Lung (tissue), 12 donors: Measurements from ENCODE around the gene CHN2. TPM values are rescaled to one million over a fixed set of nuclear protein-coding genes. Genes with fewer than 3 reads are reported as not detected.

ENCODE experiments used
- ATAC-seq: fragments of 200-7000 bp; cut with Tn5 transposase; one replicate; pipeline ENCODE4 v1.9.1; 2020; ENCODE audit warnings: moderate number of reproducible peaks; ENCODE audit not compliant: insufficient read depth, low FRiP score
- DNase-seq, 3 donors: peaks; one replicate each; pipeline ENCODE4 v3.0.0-alpha.2; 2013 to 2017
- H3K27ac ChIP-seq, 2 donors: one replicate each; pipeline ENCODE4 v1.5.1; 2013; ENCODE audit warnings: mild to moderate bottlenecking in 2 of 2, moderate library complexity in 2 of 2, control low read depth in 1 of 2, inconsistent platforms in 1 of 2, low read depth in 1 of 2, low read length in 1 of 2
- H3K27me3 ChIP-seq, 3 donors: one replicate each; pipeline ENCODE4 v1.5.1; 2013; ENCODE audit warnings: low read length in 2 of 3; ENCODE audit not compliant: control insufficient read depth in 3 of 3, insufficient read depth in 3 of 3
- H3K36me3 ChIP-seq, 4 donors: one replicate each; pipeline ENCODE4 v1.5.1; 2013; ENCODE audit warnings: low read length in 4 of 4, mild to moderate bottlenecking in 1 of 4, moderate library complexity in 1 of 4; ENCODE audit not compliant: control insufficient read depth in 4 of 4, insufficient read depth in 4 of 4
- H3K4me1 ChIP-seq, 5 donors: one replicate each; pipeline ENCODE4 v1.5.1; 2013; ENCODE audit warnings: low read length in 5 of 5, mild to moderate bottlenecking in 2 of 5, moderate library complexity in 1 of 5; ENCODE audit not compliant: control insufficient read depth in 5 of 5, insufficient read depth in 5 of 5
- H3K4me3 ChIP-seq: one replicate; pipeline ENCODE4 v1.5.1; 2013; ENCODE audit warnings: mild to moderate bottlenecking, control low read depth, moderate library complexity
- H3K9ac ChIP-seq, 2 donors: one replicate each; pipeline ENCODE4 v1.5.1; 2013; ENCODE audit warnings: low read length in 2 of 2, control low read depth in 1 of 2; ENCODE audit not compliant: insufficient read depth in 1 of 2
- H3K9me3 ChIP-seq, 4 donors: one replicate each; pipeline ENCODE4 v1.5.1; 2013; ENCODE audit warnings: low read length in 3 of 4, mild to moderate bottlenecking in 1 of 4, moderate library complexity in 1 of 4; ENCODE audit not compliant: control insufficient read depth in 4 of 4, insufficient read depth in 3 of 4
- WGBS, 2 donors: extraction: QIAGEN DNeasy Blood & Tissue Kit; methylation state at CpG; one replicate each; pipeline ENCODE4 v1.1.7; 2013; 5-methylcytosine and 5-hydroxymethylcytosine counted together
- polyA plus RNA-seq, 2 donors: library from polyadenylated mRNA; stranded (reverse); fragments of 200-250 nt; gene quantifications; one replicate each; pipeline ENCODE4 v1.2.1, GENCODE V29; 2013
- total RNA-seq, 2 donors: library from RNA; depleted of rRNA in 1 of 2; stranded (reverse); fragments of >200 nt in 1 of 2; gene quantifications; one replicate each; pipeline ENCODE4 v1.2.1, GENCODE V29; 2014 to 2021
- TF ChIP-seq, protein P1 (sequence below): IDR thresholded peaks from 2 replicates; pipeline ENCODE4 v1.5.1; 2012; ENCODE audit warnings: mild to moderate bottlenecking; ENCODE audit errors: control extremely low read depth, extremely low read depth
- donor health status: control.
- donor health status: control.
- donor health status: Bipolar disorder and iron deficiency.
- donor health status: healthy.
- donor health status: DM: yes; HTN: yes; CAD: no.

Gene CHN2
- total and polyA plus RNA-seq, 4 donors = 3.2 to 11.0 (median 6.7) TPM

DNA sequence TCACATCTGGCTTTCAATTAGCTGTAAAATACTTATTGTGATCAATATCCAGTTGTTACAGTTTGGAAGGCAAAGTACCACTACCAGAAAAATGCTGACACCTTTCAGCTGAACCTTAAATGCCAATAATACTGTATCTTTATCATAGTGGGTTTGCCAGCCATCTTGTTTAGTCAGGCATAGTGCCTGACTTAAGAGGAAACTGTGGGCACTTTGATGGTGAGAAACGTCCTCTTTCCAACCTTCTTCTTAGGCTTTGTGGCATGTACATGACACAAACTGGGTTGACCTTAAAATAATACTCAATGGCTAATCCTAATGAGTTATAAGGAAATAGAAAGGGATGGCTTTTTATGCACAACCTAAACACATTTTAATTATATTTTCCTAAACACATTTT lies 316.8 kb downstream of the CHN2 start:
- WGBS, 2 donors = 25 to 33% methylated on average over 1 of the region's 1 CpG
- Histone ChIP-seq H3K4me3 (no peak overlapping the region), H3K36me3 (peaks cover 0 to 8% (median 2%) of the 10 kb centered on the region in 4 donors), H3K4me1 (peaks cover 0 to 1% (median 0%) of the 10 kb centered on the region in 5 donors), H3K9ac (no peak overlapping the region), H3K9me3 (peaks cover 0 to 4% (median 0%) of the 10 kb centered on the region in 4 donors), H3K27ac (no peak overlapping the region), H3K27me3 (peaks cover 0 to 3% (median 0%) of the 10 kb centered on the region in 3 donors)
- TF ChIP-seq, protein P1, sequence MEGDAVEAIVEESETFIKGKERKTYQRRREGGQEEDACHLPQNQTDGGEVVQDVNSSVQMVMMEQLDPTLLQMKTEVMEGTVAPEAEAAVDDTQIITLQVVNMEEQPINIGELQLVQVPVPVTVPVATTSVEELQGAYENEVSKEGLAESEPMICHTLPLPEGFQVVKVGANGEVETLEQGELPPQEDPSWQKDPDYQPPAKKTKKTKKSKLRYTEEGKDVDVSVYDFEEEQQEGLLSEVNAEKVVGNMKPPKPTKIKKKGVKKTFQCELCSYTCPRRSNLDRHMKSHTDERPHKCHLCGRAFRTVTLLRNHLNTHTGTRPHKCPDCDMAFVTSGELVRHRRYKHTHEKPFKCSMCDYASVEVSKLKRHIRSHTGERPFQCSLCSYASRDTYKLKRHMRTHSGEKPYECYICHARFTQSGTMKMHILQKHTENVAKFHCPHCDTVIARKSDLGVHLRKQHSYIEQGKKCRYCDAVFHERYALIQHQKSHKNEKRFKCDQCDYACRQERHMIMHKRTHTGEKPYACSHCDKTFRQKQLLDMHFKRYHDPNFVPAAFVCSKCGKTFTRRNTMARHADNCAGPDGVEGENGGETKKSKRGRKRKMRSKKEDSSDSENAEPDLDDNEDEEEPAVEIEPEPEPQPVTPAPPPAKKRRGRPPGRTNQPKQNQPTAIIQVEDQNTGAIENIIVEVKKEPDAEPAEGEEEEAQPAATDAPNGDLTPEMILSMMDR = no peak
- ATAC-seq (no peak), DNase-seq (no peak)

DNA sequence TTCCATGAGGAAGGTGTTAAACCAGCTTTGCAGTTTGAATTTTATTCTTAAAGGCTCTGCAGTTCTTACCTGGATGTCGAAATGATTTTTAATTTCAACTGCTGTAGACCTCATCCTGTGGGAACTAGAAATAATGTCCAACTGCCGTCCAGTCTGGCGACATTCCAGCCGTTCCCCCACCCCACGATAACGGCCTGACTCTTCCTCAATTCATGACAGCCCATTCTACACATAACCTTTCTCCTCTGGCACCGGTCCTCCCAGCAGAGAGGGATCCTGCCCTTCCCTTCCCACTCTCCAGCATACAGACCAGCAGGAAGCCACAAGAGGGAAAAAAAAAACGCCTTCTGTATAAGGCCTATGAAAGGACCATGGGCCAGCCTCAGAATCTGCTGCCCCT lies 317.3 kb downstream of the CHN2 start:
- peaks cover 0 to 3% (median 0%) of the 10 kb centered on the region in 3 donors for H3K27me3 ChIP-seq
- DNase-seq (no peak), ATAC-seq (no peak)
- peaks cover 0 to 8% (median 2%) of the 10 kb centered on the region in 4 donors for H3K36me3 ChIP-seq
- peaks cover 0 to 4% (median 0%) of the 10 kb centered on the region in 4 donors for H3K9me3 ChIP-seq
- WGBS, 2 donors = 53 to 56% methylated on average over 7 to 8 of the region's 8 CpGs
- no peak overlapping the region for H3K4me3 ChIP-seq
- H3K4me1 ChIP-seq = peaks cover 0 to 1% (median 0%) of the 10 kb centered on the region in 5 donors
- H3K27ac ChIP-seq = no peak overlapping the region
- no peak overlapping the region for H3K9ac ChIP-seq
- TF ChIP-seq, protein P1 = no peak

GRCh38 chr7:29516491-29516890 lies 321.9 kb downstream of the CHN2 start:
- no peak for DNase-seq

More at GRCh38 chr7:29516491-29516890, 321.9 kb downstream of the CHN2 start:
- H3K27ac ChIP-seq = no peak overlapping the region
- peaks cover 0 to 1% (median 0%) of the 10 kb centered on the region in 5 donors for H3K4me1 ChIP-seq
- H3K4me3 ChIP-seq = no peak overlapping the region
- H3K36me3 ChIP-seq = peaks cover 0 to 4% (median 2%) of the 10 kb centered on the region in 4 donors
- ATAC-seq = no peak
- WGBS, 2 donors = 73 to 92% methylated on average over 2 of the region's 2 CpGs
- TF ChIP-seq, protein P1 = no peak
- H3K9me3 ChIP-seq = no peaks in the 10 kb centered on the region
- no peak overlapping the region for H3K9ac ChIP-seq
- H3K27me3 ChIP-seq = peaks cover 0 to 3% (median 0%) of the 10 kb centered on the region in 3 donors
